Mesenchymal stem cell (in vitro differentiated cells and primary cell): Measurements from ENCODE around the gene SPATA16.

Source experiments
- DNase-seq: peaks from one replicate; pipeline ENCODE4 v3.0.0-alpha.2; 2013
- H2AFZ ChIP-seq: one replicate; pipeline ENCODE4 v1.6.1; 2013; ENCODE audit warnings: low read depth, mild to moderate bottlenecking, control low read depth, inconsistent platforms, low read length, moderate library complexity
- H2AK5ac ChIP-seq: 2 replicates; pipeline ENCODE4 v1.6.1; 2013; ENCODE audit warnings: low read length, moderate library complexity, mild to moderate bottlenecking, inconsistent platforms; ENCODE audit not compliant: severe bottlenecking
- H2BK120ac ChIP-seq: one replicate; pipeline ENCODE4 v1.6.1; 2013; ENCODE audit warnings: low read depth, mild to moderate bottlenecking, inconsistent platforms, low read length, moderate library complexity
- H2BK12ac ChIP-seq, 2 experiments: one replicate each; pipeline ENCODE4 v1.6.1; 2013; ENCODE audit warnings: inconsistent platforms in 2 of 2, low read length in 2 of 2, mild to moderate bottlenecking in 2 of 2, moderate library complexity in 2 of 2, control low read depth in 1 of 2
- H2BK15ac ChIP-seq: one replicate; pipeline ENCODE4 v1.6.1; 2013; ENCODE audit warnings: mild to moderate bottlenecking, low read depth, inconsistent platforms; ENCODE audit not compliant: poor library complexity, severe bottlenecking
- H2BK5ac ChIP-seq: 2 replicates; pipeline ENCODE4 v1.6.1; 2013; ENCODE audit warnings: low read depth, mild to moderate bottlenecking, low read length, control low read depth, inconsistent platforms; ENCODE audit not compliant: poor library complexity, severe bottlenecking
- H3K14ac ChIP-seq, 2 experiments: one replicate each; pipeline ENCODE4 v1.6.1; 2013; ENCODE audit warnings: inconsistent platforms in 2 of 2, low read length in 2 of 2, control low read depth in 1 of 2, mild to moderate bottlenecking in 1 of 2, moderate library complexity in 1 of 2
- H3K18ac ChIP-seq, 2 experiments: one replicate each; pipeline ENCODE4 v1.6.1; 2013; ENCODE audit warnings: inconsistent platforms in 2 of 2, low read length in 2 of 2, control low read depth in 1 of 2, low read depth in 1 of 2, mild to moderate bottlenecking in 1 of 2
- H3K23ac ChIP-seq, 2 experiments: one replicate each; pipeline ENCODE4 v1.6.1; 2013; ENCODE audit warnings: inconsistent platforms in 2 of 2, low read length in 2 of 2, mild to moderate bottlenecking in 2 of 2, moderate library complexity in 2 of 2, control low read depth in 1 of 2
- H3K27ac ChIP-seq: 2 replicates; pipeline ENCODE4 v1.5.1; 2013; ENCODE audit warnings: mild to moderate bottlenecking, moderate library complexity, low read length, control low read depth, inconsistent platforms; ENCODE audit not compliant: poor library complexity, severe bottlenecking
- H3K27me3 ChIP-seq, 2 experiments: 2 replicates each; pipeline versions ENCODE4 v1.6.1 to v1.7.0; 2013; ENCODE audit warnings: low read length in 2 of 2, mild to moderate bottlenecking in 2 of 2, moderate library complexity in 2 of 2, control low read depth in 1 of 2, inconsistent platforms in 1 of 2; ENCODE audit not compliant: control insufficient read depth in 1 of 2, insufficient read depth in 1 of 2
- H3K36me3 ChIP-seq, 2 experiments: 2 replicates each; pipeline versions ENCODE4 v1.6.1 to v1.7.0; 2013; ENCODE audit warnings: low read length in 2 of 2, control low read depth in 1 of 2, inconsistent platforms in 1 of 2, low read depth in 1 of 2, mild to moderate bottlenecking in 1 of 2; ENCODE audit not compliant: insufficient read depth in 2 of 2, control insufficient read depth in 1 of 2
- H3K4ac ChIP-seq, 2 experiments: one replicate each; pipeline ENCODE4 v1.6.1; 2013; ENCODE audit warnings: inconsistent platforms in 2 of 2, low read length in 2 of 2, mild to moderate bottlenecking in 2 of 2, moderate library complexity in 2 of 2, control low read depth in 1 of 2, low read depth in 1 of 2
- H3K4me1 ChIP-seq: 2 replicates; pipeline ENCODE4 v1.6.1; 2013; ENCODE audit warnings: low read depth, low read length, control low read depth; ENCODE audit not compliant: control insufficient read depth, insufficient read depth
- H3K4me2 ChIP-seq: 2 replicates; pipeline ENCODE4 v1.6.1; 2013; ENCODE audit warnings: low read length, mild to moderate bottlenecking, inconsistent platforms; ENCODE audit not compliant: poor library complexity, severe bottlenecking
- H3K4me3 ChIP-seq, 2 experiments: 2 replicates each; pipeline versions ENCODE4 v1.5.1 to v1.7.0; 2013; ENCODE audit warnings: low read length in 2 of 2, mild to moderate bottlenecking in 2 of 2, control low read depth in 1 of 2, low read depth in 1 of 2; ENCODE audit not compliant: insufficient read depth in 1 of 2
- H3K79me1 ChIP-seq: replicated peaks from 2 replicates; pipeline ENCODE4 v1.6.1; 2013; ENCODE audit warnings: mild to moderate bottlenecking, control low read depth, low read length, inconsistent platforms; ENCODE audit not compliant: poor library complexity, severe bottlenecking
- H3K9ac ChIP-seq: 2 replicates; pipeline ENCODE4 v1.7.0; 2013; ENCODE audit warnings: mild to moderate bottlenecking, low read length, moderate library complexity
- H3K9me3 ChIP-seq: 2 replicates; pipeline ENCODE4 v1.7.0; 2013; ENCODE audit warnings: mild to moderate bottlenecking, low read length; ENCODE audit not compliant: control insufficient read depth
- H4K8ac ChIP-seq: one replicate; pipeline ENCODE4 v1.6.1; 2013; ENCODE audit warnings: inconsistent platforms, mild to moderate bottlenecking, low read length, moderate library complexity
- H4K91ac ChIP-seq: one replicate; pipeline ENCODE4 v1.6.1; 2013; ENCODE audit warnings: mild to moderate bottlenecking, low read length, inconsistent platforms
- WGBS: methylation state at CpG from one replicate; pipeline ENCODE4 v1.1.7; 2013; ENCODE audit warnings: mixed read lengths; 5-methylcytosine and 5-hydroxymethylcytosine counted together

Gene SPATA16

GRCh38 chr3:173000553-173000952 is 140.5 kb downstream of the SPATA16 start:
- Histone ChIP-seq H3K23ac (no peak overlapping the region), H3K4me3 (no peak overlapping the region), H2BK12ac (no peak overlapping the region), H4K91ac (no peak overlapping the region), H3K9ac (no peak overlapping the region), H2BK15ac (no peak overlapping the region), H3K4ac (no peak overlapping the region), H4K8ac (no peak overlapping the region), H3K14ac (no peak overlapping the region), H3K36me3 (no peaks in the 10 kb centered on the region), H2AFZ (no peak overlapping the region), H3K27ac (no peak overlapping the region), H3K9me3 (no peaks in the 10 kb centered on the region), H3K4me1 (no peaks in the 10 kb centered on the region), H3K27me3 (no peaks in the 10 kb centered on the region), H2BK5ac (no peak overlapping the region), H3K79me1 (no peaks in the 10 kb centered on the region), H3K4me2 (no peak overlapping the region), H2BK120ac (no peak overlapping the region), H3K18ac (no peak overlapping the region), H2AK5ac (no peak overlapping the region)
- no peak for DNase-seq

GRCh38 chr3:172993412-172993811 is 147.6 kb downstream of the SPATA16 start:
- no peaks in the 10 kb centered on the region for H3K36me3 ChIP-seq
- DNase-seq: no peak
- no peak overlapping the region for H3K4ac ChIP-seq
- no peak overlapping the region for H2AFZ ChIP-seq
- no peak overlapping the region for H2BK12ac ChIP-seq
- 86% methylated on average over 2 of the region's 2 CpGs for WGBS
- no peaks in the 10 kb centered on the region for H3K27me3 ChIP-seq
- H2BK120ac ChIP-seq: no peak overlapping the region
- no peak overlapping the region for H4K8ac ChIP-seq
- no peak overlapping the region for H2BK15ac ChIP-seq
- no peak overlapping the region for H2AK5ac ChIP-seq
- no peak overlapping the region for H3K4me3 ChIP-seq
- H3K4me2 ChIP-seq: no peak overlapping the region
- H2BK5ac ChIP-seq: no peak overlapping the region
- no peaks in the 10 kb centered on the region for H3K4me1 ChIP-seq
- no peak overlapping the region for H3K9ac ChIP-seq
- no peak overlapping the region for H4K91ac ChIP-seq
- no peak overlapping the region for H3K14ac ChIP-seq
- no peak overlapping the region for H3K23ac ChIP-seq
- no peak overlapping the region for H3K18ac ChIP-seq
- H3K27ac ChIP-seq: no peak overlapping the region
- H3K9me3 ChIP-seq: no peaks in the 10 kb centered on the region
- no peaks in the 10 kb centered on the region for H3K79me1 ChIP-seq

GRCh38 chr3:172991424-172991996 is 149.5 kb downstream of the SPATA16 start:
- Histone ChIP-seq H2BK15ac (no peak overlapping the region), H3K27me3 (no peaks in the 10 kb centered on the region), H4K91ac (no peak overlapping the region), H3K9ac (no peak overlapping the region), H3K18ac (no peak overlapping the region), H3K4me3 (no peak overlapping the region), H2BK12ac (no peak overlapping the region), H3K27ac (no peak overlapping the region), H3K4ac (no peak overlapping the region), H2AK5ac (no peak overlapping the region), H3K9me3 (no peaks in the 10 kb centered on the region), H3K23ac (no peak overlapping the region), H3K79me1 (no peaks in the 10 kb centered on the region), H3K36me3 (no peaks in the 10 kb centered on the region), H3K14ac (no peak overlapping the region), H2AFZ (no peak overlapping the region), H4K8ac (no peak overlapping the region), H2BK5ac (no peak overlapping the region), H3K4me2 (no peak overlapping the region), H2BK120ac (no peak overlapping the region), H3K4me1 (no peaks in the 10 kb centered on the region)
- no peak for DNase-seq
- WGBS: 85% methylated on average over 2 of the region's 3 CpGs

- Histone ChIP-seq H3K23ac (no peak overlapping the region), H3K4ac (no peak overlapping the region), H3K4me3 (no peak overlapping the region), H3K27ac (no peak overlapping the region), H2BK12ac (no peak overlapping the region), H3K14ac (no peak overlapping the region), H3K4me2 (no peak overlapping the region), H3K18ac (no peak overlapping the region), H2BK120ac (no peak overlapping the region), H3K79me1 (no peaks in the 10 kb centered on the region), H3K9me3 (no peaks in the 10 kb centered on the region), H2AK5ac (no peak overlapping the region), H3K36me3 (no peaks in the 10 kb centered on the region), H3K27me3 (no peaks in the 10 kb centered on the region), H2BK5ac (no peak overlapping the region), H3K9ac (no peak overlapping the region), H2AFZ (no peak overlapping the region), H3K4me1 (no peaks in the 10 kb centered on the region), H2BK15ac (no peak overlapping the region), H4K91ac (no peak overlapping the region), H4K8ac (no peak overlapping the region)
- no peak for DNase-seq
- WGBS: 88% methylated on average over 2 of the region's 3 CpGs
Observed at GRCh38 chr3:172989373-172989772, 151.7 kb downstream of the SPATA16 start.
